OCI-LY7 (cell line): ENCODE results near the gene ZFHX3. TPM values are rescaled to one million over a fixed set of nuclear protein-coding genes. Genes with fewer than 3 reads are reported as not detected.

Experiments used
- BruUV-seq: library from RNA; stranded (reverse); fragments of 400-500 nt; replicated peaks from 2 replicates; lab custom pipeline; 2021; lab: Mats Ljungman, UMichigan
- CTCF ChIA-PET: fragments of 300-600 bp; sonication (Branson Sonifier 250); formaldehyde crosslinking; loops from one replicate; lab custom pipeline; 2022; ENCODE audit warnings: antibody characterized with exemption; ENCODE audit not compliant: unreplicated experiment; lab: Charles Lee
- POLR2A ChIA-PET: fragments of 300-600 bp; sonication (Branson Sonifier 250); formaldehyde crosslinking; loops from one replicate; lab custom pipeline; 2022; ENCODE audit warnings: antibody characterized with exemption; lab: Charles Lee
- DNase-seq: peaks from one replicate; pipeline ENCODE4 v3.0.0-alpha.2; 2015; ENCODE audit warnings: low spot score
- H2AFZ ChIP-seq: fragments of 200-600 bp; sonication (generic), shearing (Covaris generic); 2 replicates; pipeline ENCODE4 v1.6.1; 2014; ENCODE audit warnings: mild to moderate bottlenecking, antibody characterized with exemption, low read length, moderate library complexity
- H3K27ac ChIP-seq: fragments of 200-600 bp; sonication (generic); 2 replicates; pipeline ENCODE4 v1.5.1; 2014; ENCODE audit warnings: mixed run types, low read depth, mild to moderate bottlenecking, moderate library complexity, low read length, inconsistent platforms; ENCODE audit not compliant: poor library complexity, severe bottlenecking
- H3K36me3 ChIP-seq: fragments of 200-600 bp; sonication (generic); 2 replicates; pipeline ENCODE4 v1.6.1; 2014; ENCODE audit warnings: mild to moderate bottlenecking, antibody characterized with exemption, low read length, moderate library complexity, mixed read lengths; ENCODE audit not compliant: insufficient read depth
- H3K4me1 ChIP-seq: fragments of 200-600 bp; sonication (generic); 2 replicates; pipeline ENCODE4 v1.5.1; 2014; ENCODE audit warnings: mild to moderate bottlenecking, low read length; ENCODE audit not compliant: insufficient read depth, poor library complexity, severe bottlenecking
- H3K4me2 ChIP-seq: fragments of 200-600 bp; sonication (generic); 2 replicates; pipeline ENCODE4 v1.6.1; 2014; ENCODE audit warnings: mild to moderate bottlenecking, low read length
- H3K4me3 ChIP-seq: fragments of 200-600 bp; sonication (generic); 2 replicates; pipeline ENCODE4 v1.5.1; 2014; ENCODE audit warnings: mild to moderate bottlenecking, low read depth, low read length; ENCODE audit not compliant: poor library complexity, severe bottlenecking
- H3K79me2 ChIP-seq: fragments of 200-600 bp; sonication (generic); 2 replicates; pipeline ENCODE4 v1.6.1; 2016; ENCODE audit warnings: low read depth, mild to moderate bottlenecking, low read length, moderate library complexity, mixed read lengths; ENCODE audit not compliant: insufficient read depth
- H3K9me2 ChIP-seq: fragments of 200-600 bp; sonication (generic); 2 replicates; pipeline ENCODE4 v1.6.1; 2016; ENCODE audit warnings: mild to moderate bottlenecking, low read length, mixed read lengths; ENCODE audit not compliant: insufficient read depth
- H3K9me3 ChIP-seq: fragments of 200-600 bp; sonication (generic); 2 replicates; pipeline ENCODE4 v1.6.1; 2014; ENCODE audit warnings: mild to moderate bottlenecking, mixed run types, low read length, mixed read lengths
- H4K20me1 ChIP-seq: fragments of 200-600 bp; sonication (generic); 2 replicates; pipeline ENCODE4 v1.6.1; 2014; ENCODE audit warnings: mild to moderate bottlenecking, antibody characterized with exemption, low read length, moderate library complexity, mixed read lengths; ENCODE audit not compliant: insufficient read depth
- EZH2phosphoT487 ChIP-seq: fragments of 200-600 bp; sonication (generic); IDR thresholded peaks from 2 replicates; pipeline ENCODE4 v1.6.1; 2018; ENCODE audit warnings: low read depth, borderline replicate concordance, mild to moderate bottlenecking, mixed run types, antibody characterized with exemption, low read length, moderate library complexity, mixed read lengths
- intact Hi-C: fragments of 100-400 bp; cut with micrococcal nuclease; formaldehyde crosslinking; loops from one replicate; pipeline ENCODE4 v1.10.0; 2022; ENCODE audit not compliant: unreplicated experiment
- total RNA-seq, 2 experiments: library from RNA; depleted of rRNA in 1 of 2; stranded (reverse); fragments of >200 nt in 1 of 2; shearing (Covaris generic) in 1 of 2; gene quantifications; 2 replicates each; pipeline ENCODE4 v1.2.3, GENCODE V29; 2014 to 2022
- TF ChIP-seq, protein P1 (sequence below): fragments of 200-600 bp; sonication (generic); conservative IDR thresholded peaks from 2 replicates; pipeline ENCODE4 v1.5.1; 2014; ENCODE audit warnings: mild to moderate bottlenecking, antibody characterized with exemption, low read length, moderate library complexity, mixed read lengths

ZFHX3 gene
- total RNA-seq, 2 experiments from 2014 or later = 1.3 to 6.2 TPM

DNA sequence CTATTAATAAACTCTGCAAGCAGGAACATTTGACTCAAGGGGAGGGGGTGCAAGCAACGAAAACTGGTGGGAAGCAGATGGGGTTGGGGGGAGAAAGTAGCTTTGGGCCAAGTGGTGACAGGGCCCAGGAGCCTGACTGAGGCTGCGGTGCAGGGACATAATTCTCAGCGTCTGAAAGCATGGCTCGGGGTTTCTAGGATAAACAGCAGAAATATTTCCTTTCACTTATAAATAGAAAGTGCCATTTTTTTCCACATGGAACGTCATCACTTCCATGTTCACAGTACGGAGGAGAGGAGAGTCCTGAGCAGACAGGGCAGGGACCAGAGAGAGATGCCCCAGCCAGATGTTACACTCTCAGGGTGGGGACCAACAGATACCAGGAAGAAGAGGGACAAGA, 197.1 kb downstream of the ZFHX3 start:
- Histone ChIP-seq H3K9me2 (no peaks in the 10 kb centered on the region), H3K4me1 (no peaks in the 10 kb centered on the region), H3K79me2 (no peaks in the 10 kb centered on the region), H3K27ac (no peak overlapping the region), H4K20me1 (no peaks in the 10 kb centered on the region), H3K4me2 (no peak overlapping the region), H3K36me3 (no peaks in the 10 kb centered on the region), H3K4me3 (no peak overlapping the region), H3K9me3 (no peaks in the 10 kb centered on the region), H2AFZ (no peak overlapping the region)
- TF ChIP-seq, protein P1, sequence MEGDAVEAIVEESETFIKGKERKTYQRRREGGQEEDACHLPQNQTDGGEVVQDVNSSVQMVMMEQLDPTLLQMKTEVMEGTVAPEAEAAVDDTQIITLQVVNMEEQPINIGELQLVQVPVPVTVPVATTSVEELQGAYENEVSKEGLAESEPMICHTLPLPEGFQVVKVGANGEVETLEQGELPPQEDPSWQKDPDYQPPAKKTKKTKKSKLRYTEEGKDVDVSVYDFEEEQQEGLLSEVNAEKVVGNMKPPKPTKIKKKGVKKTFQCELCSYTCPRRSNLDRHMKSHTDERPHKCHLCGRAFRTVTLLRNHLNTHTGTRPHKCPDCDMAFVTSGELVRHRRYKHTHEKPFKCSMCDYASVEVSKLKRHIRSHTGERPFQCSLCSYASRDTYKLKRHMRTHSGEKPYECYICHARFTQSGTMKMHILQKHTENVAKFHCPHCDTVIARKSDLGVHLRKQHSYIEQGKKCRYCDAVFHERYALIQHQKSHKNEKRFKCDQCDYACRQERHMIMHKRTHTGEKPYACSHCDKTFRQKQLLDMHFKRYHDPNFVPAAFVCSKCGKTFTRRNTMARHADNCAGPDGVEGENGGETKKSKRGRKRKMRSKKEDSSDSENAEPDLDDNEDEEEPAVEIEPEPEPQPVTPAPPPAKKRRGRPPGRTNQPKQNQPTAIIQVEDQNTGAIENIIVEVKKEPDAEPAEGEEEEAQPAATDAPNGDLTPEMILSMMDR = no peak
- TF ChIP-seq EZH2phosphoT487 = no peak
- DNase-seq = no peak
- CTCF ChIA-PET = no interaction called here
- POLR2A ChIA-PET = interaction anchor here (0.7 kb wide), 1 partner anchor 597 kb away, joined by 3 read pairs; no protein-coding TSS in a partner anchor
- no TSS peak for BruUV-seq
- intact Hi-C loops = no loop called here

DNA sequence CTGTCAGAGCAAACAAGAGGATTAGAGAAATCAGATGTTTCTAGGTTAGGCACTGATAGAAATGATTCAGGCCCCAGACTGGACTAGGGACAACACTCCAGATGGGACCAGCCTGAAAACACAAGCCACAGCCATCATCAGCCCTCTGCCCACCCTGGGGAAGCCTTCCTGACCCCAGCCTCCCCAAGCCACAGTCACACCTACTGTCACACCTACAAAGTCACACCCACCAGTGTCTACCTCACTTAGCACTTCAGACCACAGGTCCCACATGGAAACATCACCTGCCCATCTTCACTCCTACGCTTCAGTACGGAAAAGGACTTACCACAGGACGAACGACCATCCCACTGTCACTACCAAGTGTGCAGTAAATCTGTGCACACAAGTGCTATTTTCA, 197.9 kb downstream of the ZFHX3 start:
- H3K9me3 ChIP-seq = no peaks in the 10 kb centered on the region
- intact Hi-C loops = no loop called here
- H3K27ac ChIP-seq = no peak overlapping the region
- no peak overlapping the region for H3K4me2 ChIP-seq
- no peaks in the 10 kb centered on the region for H3K9me2 ChIP-seq
- no peak overlapping the region for H3K4me3 ChIP-seq
- no peak for TF ChIP-seq EZH2phosphoT487
- TF ChIP-seq, protein P1 = no peak
- H2AFZ ChIP-seq = no peak overlapping the region
- no TSS peak for BruUV-seq
- H3K4me1 ChIP-seq = peaks cover under 1% of the 10 kb centered on the region
- DNase-seq = no peak
- ChIA-PET CTCF (no interaction called here), POLR2A (interaction anchor here (0.6 to 0.7 kb wide), 3 partner anchors 289 to 596 kb away, joined by 3 read pairs; no protein-coding TSS in a partner anchor)
- H4K20me1 ChIP-seq = no peaks in the 10 kb centered on the region
- H3K79me2 ChIP-seq = no peaks in the 10 kb centered on the region
- no peaks in the 10 kb centered on the region for H3K36me3 ChIP-seq

DNA sequence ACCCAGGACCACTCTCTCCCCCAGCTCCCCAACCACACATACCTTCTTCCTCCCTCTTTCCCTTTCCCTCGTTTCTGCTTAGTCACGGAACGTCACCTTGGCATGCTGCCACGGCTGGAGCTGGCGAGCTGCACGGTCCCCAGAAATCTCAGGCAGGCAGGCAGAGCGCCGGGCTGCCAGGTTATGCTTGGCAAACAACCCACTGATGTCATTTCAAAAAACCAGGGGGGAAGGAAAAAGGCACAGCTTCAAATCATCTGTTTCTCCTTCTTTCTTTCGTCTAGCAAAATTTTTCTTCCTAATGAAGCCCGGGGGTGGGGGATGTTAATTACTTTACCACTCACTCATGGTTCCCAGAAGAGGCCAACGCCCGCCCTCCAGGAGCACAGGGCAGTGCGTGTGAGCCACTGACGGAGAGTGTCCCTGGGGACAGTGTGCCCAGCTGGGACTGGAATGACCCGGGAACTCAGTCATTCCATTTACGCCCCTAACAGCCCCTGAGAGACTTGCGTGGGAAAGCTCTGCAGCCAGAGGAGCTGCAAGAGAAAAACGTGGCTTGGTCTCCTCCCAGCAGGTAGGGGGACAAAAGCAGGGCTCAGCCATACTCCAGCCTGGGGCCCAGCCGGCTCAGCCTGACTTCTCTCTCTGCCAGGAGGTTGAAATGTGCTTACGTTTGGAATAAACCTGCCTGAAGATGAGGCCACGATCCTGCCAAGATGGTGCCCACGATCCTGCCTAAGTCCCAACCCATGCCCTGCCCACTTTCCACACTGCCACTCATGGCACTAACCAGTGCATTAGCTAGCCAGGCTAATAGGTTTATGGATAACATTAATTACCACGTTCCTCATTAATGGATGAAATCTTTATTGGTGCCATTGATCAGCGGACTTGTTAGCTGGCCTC, 198.9 kb downstream of the ZFHX3 start:
- Histone ChIP-seq H4K20me1 (no peaks in the 10 kb centered on the region), H3K4me2 (no peak overlapping the region), H3K4me3 (no peak overlapping the region), H3K4me1 (peaks cover 10% of the 10 kb centered on the region), H3K27ac (no peak overlapping the region), H3K79me2 (no peaks in the 10 kb centered on the region), H2AFZ (no peak overlapping the region), H3K9me3 (no peaks in the 10 kb centered on the region), H3K9me2 (no peaks in the 10 kb centered on the region), H3K36me3 (no peaks in the 10 kb centered on the region)
- ChIA-PET POLR2A (interaction anchor here (0.6 kb wide), 2 partner anchors 288 to 620 kb away, joined by 3 to 5 read pairs; no protein-coding TSS in a partner anchor), CTCF (no interaction called here)
- no TSS peak for BruUV-seq
- intact Hi-C loops = no loop called here
- TF ChIP-seq, protein P1 = no peak
- TF ChIP-seq EZH2phosphoT487 = no peak
- no peak for DNase-seq
